ENCODE data around the gene SARS1. TPM values are rescaled to one million over a fixed set of nuclear protein-coding genes. Genes with fewer than 3 reads are reported as not detected.

Gene SARS1
- total RNA-seq, 3 donors from 2014 or later (not counting 1 experiment from before 2014, with no cell fraction given) = 95.6 to 122 (median 106) TPM

GRCh38 chr1:109208836-109209463, 4.8 kb upstream of the SARS1 start:
- H3K27ac Mint-ChIP-seq = no peak overlapping the region

GRCh38 chr1:109210058-109210457, 3.7 kb upstream of the SARS1 start:
- H3K4me3 Mint-ChIP-seq = no peak overlapping the region
- 88% methylated on average over 8 of the region's 8 CpGs for WGBS (ENCODE audit: insufficient coverage)
- H3K4me1 Mint-ChIP-seq = peaks cover 12 to 14% of the 10 kb centered on the region in 2 donors
- no peak overlapping the region for H3K4me3 ChIP-seq (ENCODE audit: low read length)
- ATAC-seq = no peak
- peaks cover 6 to 7% of the 10 kb centered on the region in 2 donors for H3K27me3 Mint-ChIP-seq (ENCODE audit: low read depth in 2 of 2)
- H3K9me3 Mint-ChIP-seq = no peaks in the 10 kb centered on the region
- H3K36me3 ChIP-seq (ENCODE audit: control insufficient read depth, insufficient read depth, low read length) = no peaks in the 10 kb centered on the region
- H3K4me1 ChIP-seq (ENCODE audit: control insufficient read depth, insufficient read depth, low read length) = peaks cover 10% of the 10 kb centered on the region
- no peaks in the 10 kb centered on the region for H3K36me3 Mint-ChIP-seq
- intact Hi-C loops (cut with micrococcal nuclease) = no loop called here
- no peaks in the 10 kb centered on the region for H3K27me3 ChIP-seq (ENCODE audit: control insufficient read depth, insufficient read depth, low read length)
- no peaks in the 10 kb centered on the region for H3K9me3 ChIP-seq (ENCODE audit: control insufficient read depth, insufficient read depth, low read length)
- no peak for TF ChIP-seq CTCF (IDR thresholded peaks at IDR 0.05)
- no peak overlapping the region for H3K27ac Mint-ChIP-seq
- no peak for DNase-seq
- H3K27ac ChIP-seq (ENCODE audit: low read length) = no peak overlapping the region

More at GRCh38 chr1:109208836-109209463, 4.8 kb upstream of the SARS1 start:
- no peak for TF ChIP-seq CTCF (IDR thresholded peaks at IDR 0.05)
- DNase-seq = no peak
- intact Hi-C loops (cut with micrococcal nuclease) = no loop called here
- WGBS (ENCODE audit: insufficient coverage) = 94% methylated on average over 8 of the region's 9 CpGs
- Mint-ChIP-seq H3K36me3 (no peaks in the 10 kb centered on the region), H3K27me3 (ENCODE audit: low read depth in 2 of 2) (peaks cover 6 to 7% of the 10 kb centered on the region in 2 donors), H3K4me1 (peaks cover under 1 to 3% of the 10 kb centered on the region in 2 donors), H3K9me3 (no peaks in the 10 kb centered on the region), H3K4me3 (no peak overlapping the region)
- Histone ChIP-seq H3K27ac (ENCODE audit: low read length) (no peak overlapping the region), H3K27me3 (ENCODE audit: control insufficient read depth, insufficient read depth, low read length) (no peaks in the 10 kb centered on the region), H3K4me1 (ENCODE audit: control insufficient read depth, insufficient read depth, low read length) (peaks cover 4% of the 10 kb centered on the region), H3K4me3 (ENCODE audit: low read length) (no peak overlapping the region), H3K9me3 (ENCODE audit: control insufficient read depth, insufficient read depth, low read length) (no peaks in the 10 kb centered on the region), H3K36me3 (ENCODE audit: control insufficient read depth, insufficient read depth, low read length) (no peaks in the 10 kb centered on the region)
- no peak for ATAC-seq

GRCh38 chr1:109213345-109213823, 334 bp upstream of the SARS1 start:
- 22% methylated on average over 9 of the region's 10 CpGs for WGBS (ENCODE audit: insufficient coverage)
- peak overlapping the region; percentile 93 to 97 for H3K27ac Mint-ChIP-seq
- H3K4me1 ChIP-seq (ENCODE audit: control insufficient read depth, insufficient read depth, low read length) = peaks cover 10% of the 10 kb centered on the region
- no peaks in the 10 kb centered on the region for H3K9me3 Mint-ChIP-seq
- H3K36me3 Mint-ChIP-seq = no peaks in the 10 kb centered on the region
- H3K27ac ChIP-seq (ENCODE audit: low read length) = peak overlapping the region; percentile 51
- H3K4me1 Mint-ChIP-seq = peaks cover 31% of the 10 kb centered on the region in 2 donors
- no peaks in the 10 kb centered on the region for H3K9me3 ChIP-seq (ENCODE audit: control insufficient read depth, insufficient read depth, low read length)
- H3K4me3 Mint-ChIP-seq = peak overlapping the region; percentile 99
- H3K4me3 ChIP-seq (ENCODE audit: low read length) = peak overlapping the region; percentile 30
- intact Hi-C loops (cut with micrococcal nuclease) = no loop called here
- no peaks in the 10 kb centered on the region for H3K27me3 ChIP-seq (ENCODE audit: control insufficient read depth, insufficient read depth, low read length)
- ATAC-seq (no peak), DNase-seq (no peak)
- no peak for TF ChIP-seq CTCF (IDR thresholded peaks at IDR 0.05)
- no peaks in the 10 kb centered on the region for H3K36me3 ChIP-seq (ENCODE audit: control insufficient read depth, insufficient read depth, low read length)
- H3K27me3 Mint-ChIP-seq (ENCODE audit: low read depth in 2 of 2) = peaks cover 6 to 7% of the 10 kb centered on the region in 2 donors

All from natural killer cell (primary cell).